Measurements from ENCODE around the gene RHBDD2. TPM values are rescaled to one million over a fixed set of nuclear protein-coding genes. Genes with fewer than 3 reads are reported as not detected.
"Not testable (repeated sequence)": the region's sequence is repeated elsewhere in the genome, so short reads cannot be mapped to it uniquely, and the experiment has no call there.

The RHBDD2 gene
- 10 to 100 TPM; 63.3 to 92.7 (median 68.4) TPM for polyA plus RNA-seq (ENCODE audit: insufficient read length in 3 of 3)
- long read RNA-seq, donor 1, transcript RHBDD2-202 (5 exons, 1,878 nt), result minor isoform, 6 of 53 reads
- long read RNA-seq, donor 1, transcript RHBDD2-201 (4 exons, 1,802 nt), result major isoform, 33 of 53 reads
- long read RNA-seq, donor 1, transcript RHBDD2-203 (3 exons, 1,274 nt), result minor isoform, 14 of 53 reads
- long read RNA-seq, donor 1, partial matches to known transcripts, result 0 of 53 reads
- long read RNA-seq, donor 1, other reads (novel, unspliced or antisense), result 0 of 53 reads
- long read RNA-seq, donor 2, transcript RHBDD2-202 (5 exons, 1,878 nt), result minor isoform, 15 of 83 reads
- long read RNA-seq, donor 2, transcript RHBDD2-201 (4 exons, 1,802 nt), result minor isoform, 28 of 83 reads
- long read RNA-seq, donor 2, transcript RHBDD2-203 (3 exons, 1,274 nt), result major isoform, 29 of 83 reads
- long read RNA-seq, donor 2, partial matches to known transcripts, result 9 of 83 reads
- long read RNA-seq, donor 2, other reads (novel, unspliced or antisense), result 0 of 83 reads
- long read RNA-seq, donor 3, transcript RHBDD2-203 (3 exons, 1,274 nt), result minor isoform, 13 of 53 reads
- long read RNA-seq, donor 3, transcript RHBDD2-202 (5 exons, 1,878 nt), result minor isoform, 12 of 53 reads
- long read RNA-seq, donor 3, transcript RHBDD2-201 (4 exons, 1,802 nt), result major isoform, 27 of 53 reads
- long read RNA-seq, donor 3, partial matches to known transcripts, result 0 of 53 reads
- long read RNA-seq, donor 3, other reads (novel, unspliced or antisense), result 0 of 53 reads
- long read RNA-seq, donor 4, transcript RHBDD2-201 (4 exons, 1,802 nt), result major isoform, 31 of 69 reads
- long read RNA-seq, donor 4, transcript RHBDD2-203 (3 exons, 1,274 nt), result minor isoform, 29 of 69 reads
- long read RNA-seq, donor 4, transcript RHBDD2-202 (5 exons, 1,878 nt), result minor isoform, 7 of 69 reads
- long read RNA-seq, donor 4, partial matches to known transcripts, result 0 of 69 reads
- long read RNA-seq, donor 4, other reads (novel, unspliced or antisense), result 0 of 69 reads
- long read RNA-seq, donor 5, transcript RHBDD2-202 (5 exons, 1,878 nt), result minor isoform, 7 of 20 reads
- long read RNA-seq, donor 5, transcript RHBDD2-201 (4 exons, 1,802 nt), result major isoform, 8 of 20 reads
- long read RNA-seq, donor 5, partial matches to known transcripts, result 0 of 20 reads
- long read RNA-seq, donor 5, other reads (novel, unspliced or antisense), result 0 of 20 reads
- long read RNA-seq, donor 6, transcript RHBDD2-201 (4 exons, 1,802 nt), result major isoform, 34 of 75 reads
- long read RNA-seq, donor 6, transcript RHBDD2-203 (3 exons, 1,274 nt), result minor isoform, 20 of 75 reads
- long read RNA-seq, donor 6, transcript RHBDD2-202 (5 exons, 1,878 nt), result minor isoform, 7 of 75 reads
- long read RNA-seq, donor 6, partial matches to known transcripts, result 13 of 75 reads
- long read RNA-seq, donor 6, other reads (novel, unspliced or antisense), result 0 of 75 reads
- long read RNA-seq, donor 7, transcript RHBDD2-201 (4 exons, 1,802 nt), result major isoform, 38 of 96 reads
- long read RNA-seq, donor 7, transcript RHBDD2-203 (3 exons, 1,274 nt), result minor isoform, 18 of 96 reads
- long read RNA-seq, donor 7, transcript RHBDD2-206 (2 exons, 636 nt), result minor isoform, 7 of 96 reads
- long read RNA-seq, donor 7, transcript RHBDD2-202 (5 exons, 1,878 nt), result minor isoform, 12 of 96 reads
- long read RNA-seq, donor 7, partial matches to known transcripts, result 21 of 96 reads
- long read RNA-seq, donor 7, other reads (novel, unspliced or antisense), result 0 of 96 reads
- long read RNA-seq, donor 8, transcript RHBDD2-201 (4 exons, 1,802 nt), result major isoform, 9 of 15 reads
- long read RNA-seq, donor 8, partial matches to known transcripts, result 0 of 15 reads
- long read RNA-seq, donor 8, other reads (novel, unspliced or antisense), result 0 of 15 reads
- long read RNA-seq, donor 9, transcript RHBDD2-203 (3 exons, 1,274 nt), result minor isoform, 32 of 99 reads
- long read RNA-seq, donor 9, transcript RHBDD2-201 (4 exons, 1,802 nt), result major isoform, 33 of 99 reads
- long read RNA-seq, donor 9, transcript RHBDD2-202 (5 exons, 1,878 nt), result minor isoform, 14 of 99 reads
- long read RNA-seq, donor 9, partial matches to known transcripts, result 20 of 99 reads
- long read RNA-seq, donor 9, other reads (novel, unspliced or antisense), result 0 of 99 reads
- long read RNA-seq, donor 10, transcript RHBDD2-202 (5 exons, 1,878 nt), result minor isoform, 9 of 81 reads
- long read RNA-seq, donor 10, transcript RHBDD2-201 (4 exons, 1,802 nt), result minor isoform, 30 of 81 reads
- long read RNA-seq, donor 10, transcript RHBDD2-203 (3 exons, 1,274 nt), result major isoform, 34 of 81 reads
- long read RNA-seq, donor 10, partial matches to known transcripts, result 5 of 81 reads
- long read RNA-seq, donor 10, other reads (novel, unspliced or antisense), result 0 of 81 reads
- long read RNA-seq, donor 11, transcript RHBDD2-202 (5 exons, 1,878 nt), result minor isoform, 10 of 53 reads
- long read RNA-seq, donor 11, transcript RHBDD2-201 (4 exons, 1,802 nt), result major isoform, 27 of 53 reads
- long read RNA-seq, donor 11, transcript RHBDD2-203 (3 exons, 1,274 nt), result minor isoform, 13 of 53 reads
- long read RNA-seq, donor 11, partial matches to known transcripts, result 0 of 53 reads
- long read RNA-seq, donor 11, other reads (novel, unspliced or antisense), result 0 of 53 reads
- long read RNA-seq, donor 12, transcript RHBDD2-203 (3 exons, 1,274 nt), result major isoform, 40 of 98 reads
- long read RNA-seq, donor 12, transcript RHBDD2-202 (5 exons, 1,878 nt), result minor isoform, 12 of 98 reads
- long read RNA-seq, donor 12, transcript RHBDD2-201 (4 exons, 1,802 nt), result major isoform, 40 of 98 reads
- long read RNA-seq, donor 12, partial matches to known transcripts, result 5 of 98 reads
- long read RNA-seq, donor 12, other reads (novel, unspliced or antisense), result 0 of 98 reads
- long read RNA-seq, donor 13, transcript RHBDD2-201 (4 exons, 1,802 nt), result major isoform, 7 of 26 reads
- long read RNA-seq, donor 13, partial matches to known transcripts, result 14 of 26 reads
- long read RNA-seq, donor 13, other reads (novel, unspliced or antisense), result 0 of 26 reads
- long read RNA-seq, donor 14, transcript RHBDD2-201 (4 exons, 1,802 nt), result major isoform, 46 of 96 reads
- long read RNA-seq, donor 14, transcript RHBDD2-206 (2 exons, 636 nt), result minor isoform, 9 of 96 reads
- long read RNA-seq, donor 14, transcript RHBDD2-203 (3 exons, 1,274 nt), result minor isoform, 25 of 96 reads
- long read RNA-seq, donor 14, transcript RHBDD2-202 (5 exons, 1,878 nt), result minor isoform, 11 of 96 reads
- long read RNA-seq, donor 14, partial matches to known transcripts, result 5 of 96 reads
- long read RNA-seq, donor 14, other reads (novel, unspliced or antisense), result 0 of 96 reads
- long read RNA-seq, donor 15, transcript RHBDD2-201 (4 exons, 1,802 nt), result minor isoform, 44 of 130 reads
- long read RNA-seq, donor 15, transcript RHBDD2-203 (3 exons, 1,274 nt), result major isoform, 57 of 130 reads
- long read RNA-seq, donor 15, transcript RHBDD2-202 (5 exons, 1,878 nt), result minor isoform, 16 of 130 reads
- long read RNA-seq, donor 15, partial matches to known transcripts, result 13 of 130 reads
- long read RNA-seq, donor 15, other reads (novel, unspliced or antisense), result 0 of 130 reads
- long read RNA-seq, donor 16, transcript RHBDD2-202 (5 exons, 1,878 nt), result minor isoform, 7 of 56 reads
- long read RNA-seq, donor 16, transcript RHBDD2-203 (3 exons, 1,274 nt), result minor isoform, 18 of 56 reads
- long read RNA-seq, donor 16, transcript RHBDD2-201 (4 exons, 1,802 nt), result major isoform, 30 of 56 reads
- long read RNA-seq, donor 16, partial matches to known transcripts, result 0 of 56 reads
- long read RNA-seq, donor 16, other reads (novel, unspliced or antisense), result 0 of 56 reads

DNA sequence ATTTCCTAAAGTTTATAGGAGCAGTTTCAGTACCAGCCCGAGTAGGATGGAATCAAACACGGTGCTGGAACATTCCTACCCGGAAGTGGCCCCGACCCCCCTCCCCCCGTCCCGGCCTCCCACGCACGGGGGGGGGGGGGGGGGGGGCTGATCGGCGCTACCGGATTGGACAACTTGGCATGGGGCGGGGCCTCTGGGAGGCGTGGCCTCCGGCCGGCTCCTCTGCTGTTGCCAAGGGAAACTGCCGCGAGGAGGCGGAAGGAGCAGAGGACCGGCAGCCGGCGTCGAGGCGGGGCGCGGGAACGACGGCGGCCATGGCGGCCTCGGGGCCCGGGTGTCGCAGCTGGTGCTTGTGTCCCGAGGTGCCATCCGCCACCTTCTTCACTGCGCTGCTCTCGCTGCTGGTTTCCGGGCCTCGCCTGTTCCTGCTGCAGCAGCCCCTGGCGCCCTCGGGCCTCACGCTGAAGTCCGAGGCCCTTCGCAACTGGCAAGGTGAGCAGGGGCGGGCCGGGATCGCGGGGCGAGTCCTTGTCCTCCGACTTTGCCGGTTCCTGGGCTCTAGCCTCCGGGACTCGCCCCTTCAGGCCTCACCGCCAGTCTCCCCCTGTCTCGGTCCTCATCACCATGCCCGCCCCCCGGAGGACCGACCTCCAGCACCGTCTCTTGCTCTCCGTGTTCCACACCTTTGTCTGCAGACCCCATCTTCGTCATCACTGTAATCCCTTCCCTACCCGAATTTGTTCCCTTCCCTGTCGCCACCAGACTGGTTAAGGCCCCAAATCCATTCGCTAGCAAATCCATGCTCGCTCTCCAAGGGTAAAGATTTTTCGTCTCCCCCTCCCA is at the start of gene RHBDD2:
RHBDD2 (plus strand) TSS at position 266 of the 843 bp plus-strand sequence; CDS start at position 315, 49 bp downstream.
- DNase-seq, result peak; percentile 95

DNA sequence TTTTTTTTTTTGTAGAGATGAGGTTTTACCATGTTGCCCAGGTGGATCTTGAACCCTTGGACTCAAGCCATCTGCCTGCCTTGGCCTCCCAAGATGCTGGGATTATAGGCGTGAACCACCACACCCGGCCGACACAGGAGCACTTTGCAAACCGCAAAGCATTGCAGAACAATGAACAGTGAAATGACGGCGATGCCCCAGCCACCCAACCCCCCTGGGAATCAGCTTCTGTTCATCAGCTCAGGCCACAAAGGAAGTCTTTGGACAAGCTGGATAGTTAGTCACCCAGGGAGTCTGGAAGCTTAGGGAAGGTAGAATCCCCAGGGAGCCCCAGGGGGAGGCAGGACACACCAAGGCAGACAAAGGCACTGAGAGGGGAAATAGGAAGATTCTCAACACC is 49.2 kb upstream of the RHBDD2 start:
- not testable (repeated sequence) for DNase-seq

DNA sequence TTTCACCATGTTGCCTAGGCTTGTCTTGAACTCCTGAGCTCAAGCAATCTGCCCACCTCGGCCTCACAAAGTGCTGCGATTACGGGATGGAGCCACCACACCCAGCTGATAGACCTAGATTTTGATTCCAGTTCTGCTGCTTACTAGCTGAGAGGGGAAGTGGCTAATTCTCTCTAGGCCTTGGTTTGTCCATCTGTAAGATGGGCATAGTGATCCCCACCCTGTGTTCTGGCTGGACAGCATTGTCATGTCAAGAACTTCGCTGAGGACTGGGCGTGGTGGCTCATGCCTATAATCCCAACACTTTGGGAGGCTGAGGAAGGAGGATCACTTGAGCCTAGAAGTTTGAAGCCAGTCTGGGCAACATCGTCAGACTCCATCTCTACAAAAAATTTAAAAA is 47.9 kb upstream of the RHBDD2 start:
- no peak for DNase-seq

- not testable (repeated sequence) for DNase-seq
These were observed 45.2 kb upstream of the RHBDD2 start for GRCh38 chr7:75833662-75834061.

DNA sequence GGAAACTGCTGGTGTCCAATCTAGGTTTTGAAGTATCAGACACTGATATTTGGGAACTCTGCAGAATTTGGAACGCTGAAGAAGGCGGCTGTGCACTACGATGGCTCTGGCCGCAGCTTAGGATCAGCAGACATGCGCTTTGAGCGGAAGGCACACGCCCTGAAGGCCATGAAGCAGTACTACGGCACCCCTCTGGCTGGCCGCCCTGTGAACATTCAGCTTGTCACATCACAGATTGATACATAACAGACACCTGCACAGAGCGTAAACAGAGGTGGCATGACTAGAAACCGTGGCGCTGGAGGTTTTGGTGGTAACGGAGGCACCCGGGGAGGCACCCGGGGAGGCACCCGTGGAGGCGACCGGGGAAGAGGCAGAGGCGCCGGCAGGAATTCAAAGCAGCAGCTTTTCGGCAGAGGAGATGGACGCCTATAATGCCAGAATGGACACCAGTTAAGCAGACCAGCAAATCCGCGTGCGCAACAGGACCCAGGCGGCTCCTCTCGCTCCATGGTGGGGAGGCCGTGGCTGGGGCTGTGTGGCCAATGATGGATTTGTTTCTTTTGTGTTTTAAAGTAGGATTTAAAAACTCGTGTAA is 43.0 kb upstream of the RHBDD2 start:
- no peak for DNase-seq

DNA sequence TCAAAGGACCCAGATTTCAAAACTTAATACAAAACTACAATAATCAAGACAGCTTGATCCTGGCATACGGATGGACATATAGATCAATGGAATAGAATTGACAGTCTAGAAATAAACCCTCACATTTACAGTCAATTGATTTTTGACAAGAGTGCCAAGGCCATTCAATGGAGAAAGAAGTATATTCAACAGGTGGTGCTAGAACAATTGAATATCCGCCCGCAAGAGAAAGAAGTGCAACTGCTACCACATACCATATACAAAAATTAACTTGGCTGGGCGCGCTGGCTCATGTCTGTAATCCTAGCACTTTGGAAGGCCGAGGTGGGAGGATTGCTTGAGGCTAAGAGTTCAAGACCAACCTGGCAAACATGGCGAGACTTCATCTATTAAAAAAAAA is 42.0 kb upstream of the RHBDD2 start:
- DNase-seq, result no peak

GRCh38 chr7:75838281-75838930 is 40.4 kb upstream of the RHBDD2 start:
- not testable (repeated sequence) for DNase-seq

DNA sequence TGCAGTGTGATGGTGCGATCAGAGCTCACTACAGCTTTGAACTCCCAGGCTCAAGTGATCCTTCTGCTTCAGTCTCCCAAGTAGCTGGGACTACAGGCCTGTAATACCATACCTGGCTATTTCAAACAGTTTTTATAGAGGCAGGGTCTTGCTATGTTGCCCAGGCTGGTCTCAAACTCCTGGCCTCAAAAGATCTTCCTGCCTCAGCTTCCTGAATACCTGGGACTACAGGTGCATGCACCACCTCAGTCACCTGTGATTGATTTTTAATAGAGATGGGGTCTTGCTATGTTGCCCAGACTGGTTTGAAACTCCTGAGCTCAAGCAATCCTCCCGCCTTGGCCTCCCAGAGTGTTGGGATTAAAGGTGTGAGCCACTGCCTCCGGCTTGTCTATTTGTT is 38.8 kb upstream of the RHBDD2 start:
- DNase-seq, result no peak

- DNase-seq, result peak; percentile 27
These were observed 35.9 kb upstream of the RHBDD2 start for GRCh38 chr7:75842836-75843446.

DNA sequence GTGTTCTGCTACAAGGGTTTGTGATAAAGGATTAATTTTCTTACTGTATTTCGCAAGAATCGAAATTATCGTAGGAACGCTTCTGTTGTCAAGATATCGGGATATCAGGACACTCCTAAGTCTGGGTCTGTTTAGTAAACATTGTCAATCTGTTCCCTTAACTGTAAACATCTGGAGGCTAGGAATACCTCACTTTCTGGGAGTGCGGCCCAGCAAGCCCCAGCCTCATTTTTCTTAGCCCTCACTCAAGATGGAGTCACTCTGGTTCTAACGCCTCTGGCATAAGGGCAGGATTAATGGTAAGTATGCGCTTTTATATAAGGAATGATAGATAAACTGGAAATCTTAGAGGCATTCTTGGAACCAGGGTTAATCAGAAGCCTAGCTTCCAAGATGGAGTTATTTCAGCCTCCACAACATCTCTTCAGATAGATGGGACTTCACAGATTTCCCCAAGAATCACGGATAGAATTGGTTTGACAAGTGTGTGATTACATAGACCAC is 35.2 kb upstream of the RHBDD2 start:
- no peak for DNase-seq

DNA sequence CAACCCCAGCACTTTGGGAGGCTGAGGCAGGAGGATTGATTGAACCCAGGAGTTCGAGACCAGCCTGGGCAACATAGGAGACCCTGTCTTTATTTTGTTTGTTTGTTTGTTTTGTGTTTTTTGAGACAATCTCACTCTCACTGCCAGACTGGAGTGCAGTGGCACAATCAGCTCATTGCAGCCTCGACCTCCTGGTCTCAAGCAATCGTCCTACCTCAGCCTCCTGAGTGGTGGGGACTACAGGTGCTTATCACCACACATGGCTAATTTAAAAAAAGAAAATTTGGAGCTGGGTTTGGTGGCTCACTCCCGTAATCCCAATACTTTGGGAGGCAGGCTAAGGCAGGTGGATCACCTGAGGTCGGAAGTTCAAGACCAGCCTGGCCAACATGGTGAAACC is 34.7 kb upstream of the RHBDD2 start:
- no peak for DNase-seq

DNA sequence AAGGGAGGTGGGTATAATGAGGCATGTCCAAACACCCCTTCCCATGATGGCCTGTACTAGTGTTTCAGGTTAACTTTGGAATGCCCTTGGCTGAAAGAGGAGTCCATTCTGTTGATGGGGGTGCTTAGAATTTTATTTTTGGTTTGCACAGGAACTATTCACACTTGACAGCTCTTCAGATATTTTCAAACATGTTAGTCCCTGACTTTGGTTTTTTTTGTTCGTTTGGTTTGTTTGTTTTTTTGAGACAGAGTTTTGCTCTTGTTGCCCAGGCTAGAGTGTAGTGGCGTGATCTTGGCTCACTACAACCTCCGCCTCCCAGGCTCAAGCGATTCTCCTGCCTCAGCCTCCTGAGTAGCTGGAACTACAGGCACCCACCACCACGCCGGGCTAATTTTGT is 33.7 kb upstream of the RHBDD2 start:
- DNase-seq, result not testable (repeated sequence)

GRCh38 chr7:75847707-75848106 is 31.1 kb upstream of the RHBDD2 start:
- no peak for DNase-seq

GRCh38 chr7:75849573-75849972 is 29.3 kb upstream of the RHBDD2 start:
- no peak for DNase-seq
